NCI-H1105 (cell line): Measurements from ENCODE around the gene NGEF.

ENCODE experiments used
- DNase-seq: peaks from one replicate; lab custom pipeline; 2025; lab: John Stamatoyannopoulos, UW

Gene NGEF

DNA sequence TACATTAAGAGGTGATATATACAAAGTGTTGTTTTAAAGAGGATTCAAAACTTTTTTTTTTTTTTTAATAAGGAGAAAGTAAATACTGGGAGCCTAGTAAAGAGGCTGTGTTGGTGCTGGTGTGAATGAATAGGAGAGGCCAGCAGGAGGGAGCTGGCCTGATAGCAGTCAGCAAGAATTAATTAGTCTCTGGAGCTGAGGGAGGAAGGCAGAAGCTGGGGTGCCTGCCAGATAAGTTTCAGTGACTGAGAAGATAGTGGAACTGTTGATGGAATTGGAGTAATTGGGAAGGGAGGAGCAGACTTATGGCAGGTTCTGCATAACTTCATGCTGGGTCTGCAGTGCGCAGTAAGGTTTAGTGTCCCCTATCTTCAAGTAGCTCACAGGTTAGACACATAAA lies 179.2 kb downstream of the NGEF start:
- no peak for DNase-seq

DNA sequence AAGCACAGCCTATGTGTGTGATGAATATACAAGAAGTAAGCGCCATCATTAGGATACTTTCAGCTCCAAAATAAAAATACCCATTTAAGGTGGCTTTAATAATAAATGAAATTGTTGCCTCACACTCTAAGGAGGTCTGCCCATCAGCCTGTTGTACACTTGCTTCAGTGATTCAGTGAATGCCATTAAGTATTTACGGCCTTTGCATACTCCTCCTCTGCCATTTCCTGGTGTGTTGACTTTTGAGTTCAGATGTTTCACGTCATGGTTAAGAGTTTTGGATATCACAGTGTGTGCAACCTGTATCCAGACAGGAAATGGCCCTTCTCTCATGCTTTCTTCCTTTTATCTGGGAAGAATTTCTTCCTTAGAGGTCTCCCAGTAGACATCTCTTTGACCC lies 181.6 kb downstream of the NGEF start:
- DNase-seq, result no peak

DNA sequence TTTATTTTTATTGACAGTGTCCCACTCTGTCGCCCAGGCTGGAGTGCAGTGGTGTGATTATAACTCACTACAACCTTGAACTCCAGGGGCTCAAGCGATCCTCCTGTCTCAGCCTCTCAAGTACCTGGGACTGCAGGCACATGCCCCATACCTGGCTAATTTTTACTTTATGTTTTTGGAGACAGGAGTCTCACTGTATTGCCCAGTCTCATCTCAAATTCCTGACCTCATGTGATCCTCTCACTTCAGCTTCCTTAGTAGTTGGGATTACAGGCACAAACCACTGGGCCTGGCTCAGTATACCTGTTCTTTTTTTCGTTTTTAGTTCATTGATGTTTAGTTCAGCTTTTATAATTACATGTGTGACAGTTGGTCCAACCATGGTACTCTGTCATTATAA lies 183.1 kb downstream of the NGEF start:
- DNase-seq, result no peak
